NCI-H2107 treated with DMSO at 0.1 percent for 48 hours (cell line): Measurements from ENCODE around the gene ZNF804B.

ENCODE experiments used
- DNase-seq: peaks from one replicate; lab custom pipeline; 2025; ENCODE audit not compliant: unreplicated experiment; lab: John Stamatoyannopoulos, UW

ZNF804B gene

DNA sequence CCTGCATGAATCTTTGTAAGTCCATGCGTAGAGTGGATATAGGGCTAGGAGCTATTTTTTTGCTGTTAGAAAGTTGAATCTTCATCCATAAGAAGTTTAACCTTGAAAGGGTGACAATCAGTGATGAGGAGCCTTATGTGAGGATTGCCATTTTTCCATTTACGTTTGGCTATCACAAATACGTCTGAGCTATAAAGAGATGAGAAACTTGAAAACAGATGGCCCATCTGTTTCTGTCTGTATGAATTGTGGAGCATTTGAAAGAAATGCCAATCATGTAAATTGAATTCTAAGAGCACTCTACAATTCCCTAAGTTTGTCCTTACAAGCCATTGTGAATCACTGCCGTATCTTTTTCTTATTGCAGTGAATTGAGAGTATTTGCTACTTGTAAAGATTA is 205.9 kb downstream of the ZNF804B start:
- no peak for DNase-seq

DNA sequence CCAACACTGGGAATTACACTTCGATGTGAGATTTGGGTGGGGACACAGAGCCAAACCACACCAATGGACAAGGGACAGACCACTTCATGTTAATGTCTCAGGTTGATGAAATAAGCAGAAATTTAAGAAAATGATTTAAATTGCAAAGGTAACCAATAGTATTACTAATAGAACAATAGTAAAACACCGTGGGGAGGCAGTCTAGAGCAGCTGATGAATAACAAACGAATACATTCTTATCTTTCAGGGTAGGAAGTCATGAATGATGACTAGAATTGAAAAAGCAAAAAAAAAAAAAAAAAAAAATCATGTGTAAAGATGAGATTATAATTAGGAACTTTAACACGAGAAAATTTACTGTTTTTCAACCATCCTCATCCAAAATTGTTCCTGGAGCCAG is 207.9 kb downstream of the ZNF804B start:
- DNase-seq = no peak

DNA sequence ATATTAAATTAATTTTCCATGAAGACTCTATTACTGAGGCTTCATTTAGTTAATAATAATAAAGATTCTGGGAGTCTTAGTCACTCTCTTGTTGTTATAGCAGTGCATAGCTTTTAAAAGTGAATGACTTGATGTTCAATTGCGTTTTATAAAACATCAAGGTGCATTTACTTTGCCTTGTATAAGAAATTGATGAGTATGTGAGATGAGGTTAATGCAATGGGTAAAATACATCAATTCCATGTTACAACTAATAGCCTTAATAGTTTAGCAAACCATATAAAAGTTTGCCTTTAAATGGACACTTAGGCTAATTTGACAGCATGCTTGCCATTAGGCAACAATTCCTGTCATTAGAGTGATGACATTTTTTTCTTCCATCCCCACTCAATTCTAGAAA is 209.7 kb downstream of the ZNF804B start:
- DNase-seq = no peak

DNA sequence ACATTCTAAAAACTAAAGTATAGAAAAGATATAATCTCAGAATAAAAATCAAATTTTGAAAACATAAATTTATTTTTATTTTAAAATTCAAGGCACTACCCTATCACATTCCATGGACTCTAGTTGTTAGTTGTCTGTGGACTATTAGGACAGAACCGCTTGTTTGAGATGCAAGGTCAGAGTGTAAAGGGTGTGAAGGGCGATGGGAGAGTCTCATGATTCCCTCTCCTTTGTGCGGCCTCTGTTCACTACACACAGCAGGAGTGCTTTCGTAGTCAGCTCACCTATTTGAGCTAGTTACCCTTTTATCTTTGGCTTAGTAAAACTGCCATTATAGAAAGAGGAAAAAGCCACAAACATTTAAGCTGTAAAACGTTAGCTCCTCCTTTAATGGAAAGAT is 225.8 kb downstream of the ZNF804B start:
- DNase-seq = no peak

DNA sequence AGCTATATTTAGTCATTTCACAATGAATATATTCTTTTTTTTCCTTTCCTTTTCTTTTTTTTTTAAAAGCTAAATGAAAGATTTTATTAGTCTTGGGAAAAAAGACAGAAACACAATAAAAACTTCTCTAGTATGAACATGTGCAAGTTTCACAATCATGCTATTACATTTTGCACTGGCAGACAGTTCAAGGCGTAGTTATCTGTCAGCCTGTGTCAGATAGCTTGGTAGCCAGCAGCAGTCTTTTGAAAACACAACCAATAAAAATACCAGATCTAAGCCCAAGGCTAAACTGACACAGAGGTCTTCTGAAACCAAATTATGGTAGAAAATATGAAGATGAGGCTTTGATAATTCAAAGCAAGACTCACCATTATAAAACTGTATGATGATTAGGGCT is 241.8 kb downstream of the ZNF804B start:
- no peak for DNase-seq

DNA sequence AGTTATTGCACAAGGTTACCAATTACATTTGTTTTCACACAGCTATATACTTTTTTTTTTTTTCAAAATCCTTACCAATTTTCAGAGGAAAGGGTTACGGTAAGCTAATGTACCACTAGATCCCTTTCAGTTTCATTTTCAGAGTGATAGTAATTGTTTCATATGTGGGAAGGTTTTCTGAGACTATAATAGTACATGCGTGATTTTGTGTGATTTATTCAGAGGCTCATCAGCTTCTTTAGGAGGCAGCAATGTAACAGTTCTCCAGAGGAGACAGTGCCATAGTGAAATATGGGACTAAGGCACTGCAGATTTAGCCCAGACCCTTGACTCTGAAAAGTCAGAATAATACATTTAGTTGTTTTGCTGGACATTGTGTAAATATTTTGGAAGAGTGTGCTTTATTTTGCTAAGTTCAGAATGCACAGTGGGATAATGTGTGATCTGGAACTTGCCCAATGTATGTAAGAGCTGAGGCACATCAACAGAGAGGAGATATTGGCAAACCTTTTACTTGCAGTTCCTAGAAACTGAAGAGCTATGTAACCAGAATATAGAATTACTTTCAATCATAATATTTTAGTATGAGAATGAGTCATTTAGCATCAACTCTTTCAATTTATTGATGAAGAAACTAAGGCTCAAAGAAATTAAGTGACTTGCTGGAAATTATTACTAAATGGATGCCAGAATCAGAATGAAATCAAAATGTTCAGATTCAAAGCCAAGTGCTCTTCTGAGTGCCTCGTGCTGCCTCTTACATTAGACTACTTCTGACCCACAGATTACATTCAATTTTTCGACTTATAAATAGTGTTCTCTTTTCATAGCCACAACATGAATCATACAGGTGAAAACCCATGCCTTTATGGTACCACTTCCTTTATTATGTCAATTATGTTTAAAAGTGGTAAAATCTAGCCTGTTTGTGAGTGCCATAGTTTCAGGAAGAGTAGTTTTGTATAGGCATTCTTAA is 243.8 kb downstream of the ZNF804B start:
- DNase-seq = no peak

DNA sequence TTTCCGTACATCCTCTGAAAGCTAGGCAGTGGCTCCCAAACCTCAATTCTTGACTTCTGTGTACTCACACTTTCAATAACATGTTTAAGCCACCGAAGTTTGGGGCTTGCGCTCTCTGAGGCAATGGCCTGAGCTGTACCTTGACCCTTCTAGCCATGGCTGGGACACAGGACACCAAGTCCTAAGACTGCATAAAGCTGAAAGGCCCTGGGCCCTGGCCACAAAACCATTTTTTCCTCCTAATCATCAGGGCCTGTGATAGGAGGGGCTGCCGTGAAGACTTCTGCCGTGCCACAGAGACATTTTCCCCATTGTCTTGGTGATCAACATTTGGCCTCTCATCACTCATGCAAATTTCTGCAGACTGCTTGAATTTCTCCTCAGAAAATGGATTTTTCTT is 252.5 kb downstream of the ZNF804B start:
- DNase-seq = no peak

DNA sequence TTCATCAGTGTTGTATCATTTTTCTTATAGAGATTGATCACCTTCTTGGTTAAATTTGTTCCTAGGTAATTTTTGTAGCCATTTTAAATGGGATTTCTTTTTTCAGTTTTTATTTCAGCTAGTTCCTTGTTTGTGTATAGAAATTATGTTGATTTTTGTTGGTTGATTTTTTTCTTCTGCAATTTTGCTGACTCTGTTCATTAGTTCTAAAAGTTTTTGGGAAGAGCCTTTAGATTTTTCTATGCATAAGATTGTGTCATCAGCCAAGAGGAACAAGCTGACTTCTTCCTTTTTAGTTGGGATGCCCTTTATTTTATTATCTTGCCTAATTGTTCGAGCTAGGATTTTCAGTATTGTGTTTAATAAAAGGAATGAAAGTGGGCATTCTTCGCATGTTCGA is 258.2 kb downstream of the ZNF804B start:
- no peak for DNase-seq

DNA sequence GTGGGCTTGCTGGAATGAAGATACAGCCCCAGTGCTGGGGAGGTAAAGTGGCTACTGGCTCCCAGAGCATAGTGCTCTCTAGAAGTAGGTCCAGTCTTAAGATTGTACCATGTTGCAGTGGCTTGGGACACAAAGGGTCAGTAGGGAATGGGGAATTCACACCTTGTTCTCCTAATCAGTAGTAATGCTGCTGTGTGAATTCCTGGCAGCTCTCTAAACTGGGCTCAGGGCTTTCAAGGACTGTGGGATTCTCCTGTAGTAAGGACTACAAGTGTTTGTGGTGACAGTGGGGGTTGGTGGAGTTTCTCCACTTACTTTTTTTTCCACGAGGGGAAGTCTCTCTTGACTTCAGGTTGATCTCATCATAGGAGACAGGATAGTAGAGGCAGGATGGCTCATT is 262.2 kb downstream of the ZNF804B start:
- DNase-seq = no peak

DNA sequence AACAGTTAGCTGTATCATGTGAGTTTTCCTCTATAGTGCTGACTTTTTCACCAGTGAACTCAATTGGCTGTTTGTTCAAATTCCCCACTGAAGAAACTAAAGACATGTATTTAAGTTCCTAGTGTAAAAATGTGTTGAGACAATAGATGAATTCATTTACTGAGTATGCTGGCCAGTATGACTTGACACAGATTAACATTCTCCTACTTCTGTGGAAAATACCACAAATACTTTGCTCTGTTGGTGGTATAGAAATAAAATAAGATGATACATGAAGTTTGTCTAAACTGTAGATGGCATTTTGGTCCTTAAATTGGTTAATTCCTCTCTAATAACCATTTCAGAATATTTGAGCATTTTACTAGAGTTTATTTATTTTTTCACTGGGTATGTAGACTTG is 263.7 kb downstream of the ZNF804B start:
- DNase-seq = no peak

DNA sequence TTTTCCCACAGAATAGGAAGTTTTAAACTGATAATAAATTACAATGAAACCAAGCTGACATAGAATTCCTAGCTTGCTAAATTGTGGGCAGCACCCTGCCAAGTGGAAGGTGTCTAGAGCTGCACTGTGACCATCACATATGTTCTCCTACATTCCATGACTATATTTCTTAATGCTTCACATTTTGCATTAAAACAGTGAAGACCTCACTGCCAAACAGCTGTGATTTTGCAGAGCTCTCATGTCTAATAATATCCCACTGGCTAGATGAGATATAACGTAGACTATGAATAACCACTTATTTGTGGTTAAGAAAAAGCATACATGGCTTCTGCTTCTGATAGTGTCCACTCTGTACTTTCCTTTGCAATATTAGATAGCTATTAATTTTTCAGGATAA is 264.4 kb downstream of the ZNF804B start:
- no peak for DNase-seq

DNA sequence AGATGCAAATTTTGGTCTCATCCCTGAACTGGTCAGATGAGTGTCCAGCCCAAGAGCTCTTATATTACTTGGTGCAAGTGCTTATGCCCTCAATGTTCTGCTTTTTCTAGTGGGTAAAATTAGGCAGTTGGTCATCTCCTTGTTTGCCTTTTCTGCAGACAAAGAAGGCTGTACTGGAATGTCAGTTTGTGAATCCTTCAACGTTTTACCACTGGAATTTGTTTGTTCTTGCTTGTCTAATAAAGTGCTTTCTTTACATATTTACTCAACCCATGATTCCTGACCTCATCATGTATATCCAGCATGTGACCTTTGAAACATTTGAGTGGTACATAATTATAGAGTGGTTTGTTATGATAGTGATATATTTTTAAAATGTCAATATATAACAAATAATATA is 268.3 kb downstream of the ZNF804B start:
- no peak for DNase-seq

DNA sequence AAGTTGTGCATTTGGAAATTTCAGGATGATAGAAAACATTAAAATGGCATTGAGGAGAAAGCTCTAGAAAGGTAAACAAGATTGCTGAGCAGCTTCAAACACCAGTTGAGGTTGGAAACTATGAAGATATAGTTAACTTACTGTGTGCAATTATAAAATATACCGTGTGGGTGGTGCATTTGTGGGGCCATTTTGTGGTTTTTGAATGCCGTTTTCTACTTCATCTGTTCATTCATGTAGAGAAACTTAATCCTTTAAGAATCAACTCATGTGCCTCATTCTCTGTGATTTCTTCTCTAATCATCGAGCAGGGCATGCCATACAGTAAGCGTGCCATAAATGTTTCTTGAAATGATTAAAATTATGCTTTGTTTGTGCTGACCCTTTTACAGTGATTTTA is 268.8 kb downstream of the ZNF804B start:
- DNase-seq = no peak

DNA sequence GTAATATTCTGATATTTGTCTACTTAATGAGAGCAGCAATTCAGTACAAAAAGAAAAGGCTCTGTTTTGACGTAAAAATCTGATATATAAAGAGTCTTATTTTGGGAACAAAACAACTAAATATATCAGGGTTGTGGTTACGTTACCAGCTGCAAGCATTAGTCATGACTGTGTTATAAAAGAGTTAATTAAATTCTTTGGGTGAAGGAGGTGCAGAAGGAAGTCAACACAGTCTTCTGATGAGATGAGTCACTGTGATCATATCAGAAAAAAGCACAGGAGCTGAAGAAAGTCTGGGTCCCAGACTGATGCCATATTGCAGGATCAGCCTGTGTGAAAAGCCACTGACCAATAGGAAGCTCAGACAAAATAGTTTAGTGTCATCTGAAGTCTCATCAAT is 270.4 kb downstream of the ZNF804B start:
- no peak for DNase-seq

DNA sequence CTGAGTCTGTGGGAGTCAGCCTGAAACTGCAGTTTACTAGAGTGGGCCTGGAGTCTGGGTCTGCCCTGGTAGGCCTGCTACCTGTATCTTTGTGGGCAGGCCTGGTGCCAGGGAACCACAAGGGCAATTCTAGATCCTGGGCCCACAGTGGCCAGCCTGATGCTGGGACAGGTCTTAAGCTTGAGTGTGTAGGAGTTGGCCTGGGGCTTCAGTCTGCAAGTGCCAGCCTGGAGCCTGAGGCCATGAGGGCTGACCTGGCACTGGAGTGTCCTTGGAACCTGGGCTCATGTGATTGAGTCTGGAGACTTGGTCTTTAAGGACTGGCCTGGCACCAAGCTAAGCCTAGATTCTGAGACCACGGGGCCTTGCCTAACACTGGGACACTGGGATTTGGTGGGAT is 281.7 kb downstream of the ZNF804B start:
- no peak for DNase-seq

DNA sequence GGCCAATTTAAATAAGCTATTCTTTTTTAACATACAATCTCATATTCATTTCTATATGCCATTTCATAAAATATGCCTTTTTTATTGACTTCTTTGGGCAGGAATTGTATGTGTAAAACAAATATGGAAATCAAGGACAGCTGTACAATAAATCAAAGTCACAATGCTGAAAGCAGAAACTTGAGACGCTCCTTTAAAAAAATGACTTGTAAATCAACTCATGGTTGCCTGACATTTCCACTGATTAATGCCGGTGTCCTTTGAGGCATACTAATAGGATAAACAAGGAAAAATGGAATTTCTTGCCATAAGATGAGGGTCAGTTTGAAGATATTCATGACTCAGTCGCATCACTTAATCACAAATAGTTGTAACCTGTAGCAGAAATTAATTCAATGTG is 283.4 kb downstream of the ZNF804B start:
- no peak for DNase-seq

DNA sequence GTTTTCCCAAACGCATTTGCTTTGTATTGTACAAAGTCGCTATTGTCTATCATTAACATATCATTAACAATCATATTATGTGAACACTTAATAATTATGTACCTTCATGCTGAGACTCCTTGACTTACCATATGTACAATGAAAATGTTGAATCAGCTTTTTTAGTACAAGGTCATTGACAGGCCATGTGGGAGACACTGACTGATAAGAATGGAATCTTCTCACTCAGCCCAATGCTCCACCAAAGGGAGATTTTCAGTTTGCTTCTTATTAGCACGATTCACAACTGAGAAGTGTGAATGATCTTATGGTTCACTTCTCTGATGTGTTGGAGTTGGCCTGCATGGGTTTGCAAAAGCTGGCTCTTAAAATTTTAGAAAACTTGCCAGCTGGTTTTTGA is 289.5 kb downstream of the ZNF804B start:
- DNase-seq = no peak

DNA sequence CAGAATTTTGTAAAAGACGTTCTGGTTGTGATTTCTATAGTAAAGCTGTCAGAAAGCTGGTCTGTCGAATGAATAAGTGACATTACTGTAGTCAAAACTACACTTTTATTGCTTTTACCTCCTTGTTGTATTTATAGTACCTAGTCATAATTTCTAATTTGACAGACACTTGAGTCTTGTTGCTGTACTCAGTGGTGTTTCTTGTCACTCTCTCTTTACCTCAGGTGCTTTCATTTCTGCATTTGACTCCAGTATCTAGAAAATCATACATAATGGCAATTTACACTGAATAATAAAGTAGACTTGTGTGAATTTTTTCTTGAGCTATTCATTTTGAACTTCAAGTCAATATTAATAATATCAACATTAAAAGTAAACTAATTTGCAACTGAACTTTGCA is 293.6 kb downstream of the ZNF804B start:
- DNase-seq = no peak

DNA sequence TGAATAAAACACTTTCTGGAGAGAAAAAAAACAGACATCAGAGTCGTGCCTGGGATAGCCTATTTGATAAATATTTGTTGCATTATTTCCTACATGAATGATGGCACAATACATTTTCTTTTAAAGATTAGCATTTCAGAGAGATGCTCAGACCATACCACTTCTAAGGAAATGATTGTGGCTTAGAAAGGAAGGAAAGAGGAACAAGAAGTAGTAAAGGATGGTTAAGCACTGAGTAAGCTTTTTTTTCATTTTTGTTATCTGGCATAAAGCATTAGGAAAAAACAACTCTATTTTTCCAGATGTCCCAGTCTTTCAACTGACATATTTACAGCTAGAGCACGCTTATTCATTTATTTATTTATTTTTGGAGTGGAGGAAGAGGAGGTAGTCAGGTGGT is 294.9 kb downstream of the ZNF804B start:
- DNase-seq = no peak

DNA sequence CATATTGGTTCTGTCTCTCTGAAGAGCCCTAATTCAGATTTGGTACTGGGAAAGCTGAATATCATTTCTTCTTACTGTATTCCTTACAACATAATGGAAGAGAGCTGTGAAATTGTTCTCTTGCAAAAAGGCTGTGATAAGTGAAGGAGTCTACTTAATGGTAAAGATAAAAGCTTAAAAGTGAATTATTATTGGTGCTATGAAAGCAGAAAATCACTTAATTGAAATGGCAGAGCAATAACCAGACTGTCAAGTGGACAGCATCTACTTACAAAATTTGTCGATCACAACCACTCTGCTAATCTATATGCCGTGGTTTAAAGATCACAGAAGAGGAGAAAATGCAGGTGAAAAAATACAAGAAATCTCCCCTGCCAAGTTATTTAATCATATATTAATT is 300.7 kb downstream of the ZNF804B start:
- DNase-seq = no peak

DNA sequence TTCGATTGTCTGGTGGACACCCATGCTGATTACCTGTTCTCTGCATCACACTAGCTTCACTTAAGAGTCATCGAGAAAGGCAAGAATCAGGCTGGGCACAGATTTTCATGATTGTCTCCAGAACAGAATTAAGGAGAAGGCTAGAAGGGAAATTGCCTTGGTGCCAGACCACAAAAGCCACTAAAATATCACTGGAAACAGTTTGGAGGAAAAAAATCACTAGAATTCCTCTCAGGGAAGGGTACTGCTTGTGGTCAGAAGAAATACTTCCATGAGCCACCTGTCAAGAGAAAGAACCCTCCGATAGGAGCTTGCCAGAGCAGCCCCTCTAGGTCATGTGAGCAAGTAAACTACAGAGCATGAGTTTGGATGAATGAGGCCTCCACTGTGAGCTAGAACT is 305.3 kb downstream of the ZNF804B start:
- no peak for DNase-seq

DNA sequence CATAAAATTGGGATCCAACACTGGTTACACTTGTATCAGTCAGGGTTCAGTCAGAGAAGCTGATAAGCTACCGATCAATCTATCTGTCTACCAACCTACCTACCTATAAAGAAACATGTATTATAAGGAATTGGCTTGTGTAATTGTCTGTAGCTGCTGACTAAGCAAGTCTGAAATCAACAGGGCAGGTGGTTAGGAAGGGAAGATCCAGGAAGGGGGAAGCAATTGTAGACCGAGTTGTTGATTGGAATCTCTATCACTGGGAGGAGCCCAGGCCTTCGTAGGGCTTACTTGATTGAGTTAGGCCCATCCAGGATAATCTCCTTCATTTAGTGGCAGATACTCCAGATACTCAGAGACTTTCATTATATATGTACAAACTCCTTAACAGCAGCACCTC is 307.5 kb downstream of the ZNF804B start:
- no peak for DNase-seq

DNA sequence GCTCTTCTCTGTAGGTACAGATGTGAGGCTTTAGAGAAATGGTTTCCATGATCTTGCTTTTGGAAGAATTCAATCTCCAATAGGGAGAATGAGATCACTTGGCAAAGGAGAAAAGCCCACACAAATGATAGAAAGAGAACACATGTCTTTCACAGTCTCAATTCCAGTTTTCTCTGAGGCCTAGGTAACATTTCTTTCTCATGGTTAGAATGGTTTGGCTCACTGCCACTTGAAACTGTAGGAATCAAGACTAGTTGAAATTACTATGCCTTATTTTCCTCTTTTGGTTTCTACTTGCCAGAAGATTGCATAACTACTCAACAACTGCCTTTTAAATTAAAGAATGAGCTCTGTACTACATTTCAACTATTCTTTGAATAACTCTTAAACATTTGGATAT is 312.6 kb downstream of the ZNF804B start:
- DNase-seq = no peak
